RWPE2 (cell line): ENCODE results near the gene DNHD1.

Experiments used
- ATAC-seq: fragments of 200-7000 bp; cut with Tn5 transposase; 3 replicates; pipeline ENCODE4 v1.9.1; 2021; ENCODE audit warnings: low read depth
- DNase-seq: peaks from one replicate; pipeline ENCODE4 v3.0.0-alpha.2; 2020; ENCODE audit warnings: low spot score
- H3K27ac ChIP-seq: fragments of 450-650 bp; 2 replicates; pipeline ENCODE4 v1.5.1; 2017; ENCODE audit warnings: mild to moderate bottlenecking; ENCODE audit not compliant: poor library complexity, severe bottlenecking
- H3K27me3 ChIP-seq: fragments of 250-450 bp; sonication (Bioruptor Pico); 2 replicates; pipeline ENCODE4 v1.5.1; 2021; ENCODE audit warnings: mild to moderate bottlenecking, moderate library complexity; ENCODE audit not compliant: insufficient read depth, poor library complexity, severe bottlenecking
- H3K36me3 ChIP-seq: fragments of 250-450 bp; sonication (Bioruptor Pico); 2 replicates; pipeline ENCODE4 v1.5.1; 2020; ENCODE audit warnings: low read depth, mild to moderate bottlenecking, moderate library complexity
- H3K4me1 ChIP-seq: fragments of 250-450 bp; sonication (Bioruptor Pico); 2 replicates; pipeline ENCODE4 v1.5.1; 2021; ENCODE audit warnings: mild to moderate bottlenecking, moderate library complexity; ENCODE audit not compliant: insufficient read depth, poor library complexity, severe bottlenecking
- H3K4me3 ChIP-seq: fragments of 250-450 bp; sonication (Bioruptor Pico); 2 replicates; pipeline ENCODE4 v1.5.1; 2021; ENCODE audit warnings: mild to moderate bottlenecking, moderate library complexity; ENCODE audit not compliant: severe bottlenecking
- H3K9me3 ChIP-seq: fragments of 250-450 bp; sonication (Bioruptor Pico); 2 replicates; pipeline ENCODE4 v1.5.1; 2021; ENCODE audit warnings: mild to moderate bottlenecking, moderate library complexity; ENCODE audit not compliant: severe bottlenecking
- TF ChIP-seq, protein P1 (sequence below): fragments of 450-650 bp; IDR thresholded peaks from one replicate; pipeline ENCODE4 v1.5.1; 2017; ENCODE audit warnings: mild to moderate bottlenecking, moderate library complexity; ENCODE audit not compliant: poor library complexity, severe bottlenecking

DNHD1 gene

DNA sequence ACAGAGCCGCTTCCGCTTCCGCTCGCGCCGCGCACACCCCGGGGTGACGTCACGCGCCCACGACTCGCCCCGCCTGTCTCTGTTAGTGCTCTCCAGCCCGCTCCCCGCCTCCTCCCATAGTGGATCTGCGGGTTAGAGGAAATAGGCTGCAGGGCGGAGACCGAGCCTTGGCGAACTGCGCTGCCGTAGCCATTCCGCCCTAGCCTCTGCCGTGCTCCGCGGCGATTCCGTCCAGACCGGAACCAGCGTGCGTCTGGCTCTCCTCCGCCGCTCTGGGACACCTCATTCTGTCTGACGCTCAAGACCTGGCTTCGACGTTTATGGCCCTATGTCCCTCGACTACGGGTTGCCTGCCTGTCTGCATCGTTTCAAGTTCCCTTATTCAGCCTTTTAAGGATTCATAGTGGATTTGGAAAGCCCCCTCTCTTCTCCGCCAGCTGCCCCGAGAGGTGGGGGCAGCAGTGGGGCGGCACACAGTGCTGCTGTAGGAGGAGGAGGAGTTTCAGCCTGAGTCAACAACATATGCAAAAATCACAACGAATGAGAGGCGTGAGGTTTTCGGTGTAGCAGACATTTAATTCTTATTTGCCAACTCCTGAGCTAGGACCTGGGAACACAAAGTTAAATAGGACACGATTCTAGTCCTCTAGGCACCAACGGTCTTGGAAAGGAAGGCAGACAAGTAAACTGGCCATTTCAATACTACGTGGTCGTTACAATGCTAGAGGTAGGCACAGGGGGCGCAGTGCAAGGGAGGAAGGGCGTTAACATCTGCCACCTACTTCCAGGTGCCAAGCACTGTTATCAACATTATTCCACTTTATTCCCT lies 115.3 kb downstream of the DNHD1 start, which contains the start of gene TAF10:
TSS of gene TAF10 (minus strand) at position 4 of the 829 bp plus-strand sequence. CDS start 27 bp downstream, outside the sequence.
- H3K27ac ChIP-seq: peak within 1 kb of the TSS; percentile 82
- H3K27me3 ChIP-seq: no peaks in the 10 kb centered on the region
- ATAC-seq (peak; percentile 93), DNase-seq (peak; percentile 96)
- H3K4me1 ChIP-seq: peaks cover 3% of the 10 kb centered on the region
- peak within 1 kb of the TSS; percentile 80 for H3K4me3 ChIP-seq
- TF ChIP-seq, protein P1, sequence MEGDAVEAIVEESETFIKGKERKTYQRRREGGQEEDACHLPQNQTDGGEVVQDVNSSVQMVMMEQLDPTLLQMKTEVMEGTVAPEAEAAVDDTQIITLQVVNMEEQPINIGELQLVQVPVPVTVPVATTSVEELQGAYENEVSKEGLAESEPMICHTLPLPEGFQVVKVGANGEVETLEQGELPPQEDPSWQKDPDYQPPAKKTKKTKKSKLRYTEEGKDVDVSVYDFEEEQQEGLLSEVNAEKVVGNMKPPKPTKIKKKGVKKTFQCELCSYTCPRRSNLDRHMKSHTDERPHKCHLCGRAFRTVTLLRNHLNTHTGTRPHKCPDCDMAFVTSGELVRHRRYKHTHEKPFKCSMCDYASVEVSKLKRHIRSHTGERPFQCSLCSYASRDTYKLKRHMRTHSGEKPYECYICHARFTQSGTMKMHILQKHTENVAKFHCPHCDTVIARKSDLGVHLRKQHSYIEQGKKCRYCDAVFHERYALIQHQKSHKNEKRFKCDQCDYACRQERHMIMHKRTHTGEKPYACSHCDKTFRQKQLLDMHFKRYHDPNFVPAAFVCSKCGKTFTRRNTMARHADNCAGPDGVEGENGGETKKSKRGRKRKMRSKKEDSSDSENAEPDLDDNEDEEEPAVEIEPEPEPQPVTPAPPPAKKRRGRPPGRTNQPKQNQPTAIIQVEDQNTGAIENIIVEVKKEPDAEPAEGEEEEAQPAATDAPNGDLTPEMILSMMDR: peak; percentile 43
- H3K9me3 ChIP-seq: no peaks in the 10 kb centered on the region
- H3K36me3 ChIP-seq: peaks cover 41% of the 10 kb centered on the region

DNA sequence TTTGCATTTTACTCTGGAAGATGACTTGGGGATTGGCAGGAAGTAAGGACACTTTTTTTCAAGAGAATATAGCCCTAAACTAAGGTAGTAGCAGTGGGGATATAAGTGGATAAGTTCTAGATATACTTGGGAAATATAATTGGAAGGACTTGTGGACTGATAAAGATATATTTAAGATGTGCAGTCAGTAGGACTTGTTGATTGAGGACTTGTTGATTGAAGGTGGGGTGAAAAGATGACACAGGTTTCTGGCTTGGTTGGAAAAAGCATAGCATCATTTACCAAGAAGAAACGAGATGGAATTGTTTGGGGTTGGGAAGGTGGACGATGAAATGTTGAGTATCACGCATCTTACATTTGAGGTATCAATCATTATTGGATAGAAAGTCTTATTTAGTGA lies 116.4 kb downstream of the DNHD1 start:
- TF ChIP-seq, protein P1: no peak
- Histone ChIP-seq H3K4me1 (no peaks in the 10 kb centered on the region), H3K27me3 (no peaks in the 10 kb centered on the region), H3K27ac (peak overlapping the region; percentile 82), H3K4me3 (no peak overlapping the region), H3K36me3 (peaks cover 31% of the 10 kb centered on the region), H3K9me3 (no peaks in the 10 kb centered on the region)
- DNase-seq (no peak), ATAC-seq (no peak)

DNA sequence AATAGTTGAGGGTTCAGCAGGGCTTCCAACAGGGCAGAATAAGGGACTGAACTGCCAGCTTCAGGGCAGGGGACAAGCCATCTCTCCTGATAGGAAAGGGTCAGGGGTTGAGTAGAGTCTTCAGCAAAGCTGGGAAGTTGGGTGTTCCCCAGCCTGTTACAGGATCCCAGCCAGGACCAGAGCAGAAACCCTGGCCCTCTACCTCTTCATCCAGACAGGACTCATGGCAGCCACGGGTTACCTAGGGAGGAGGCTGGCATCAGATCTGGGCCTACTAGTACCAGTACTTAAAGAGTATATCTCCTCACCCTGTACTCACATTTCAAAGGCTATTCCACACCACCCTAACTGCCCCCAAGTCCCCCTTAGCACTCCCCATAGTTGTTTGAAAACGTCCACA lies 117.4 kb downstream of the DNHD1 start:
- no peaks in the 10 kb centered on the region for H3K9me3 ChIP-seq
- DNase-seq (no peak), ATAC-seq (no peak)
- H3K36me3 ChIP-seq: peaks cover 21% of the 10 kb centered on the region
- H3K27me3 ChIP-seq: no peaks in the 10 kb centered on the region
- peaks cover under 1% of the 10 kb centered on the region for H3K4me1 ChIP-seq
- no peak overlapping the region for H3K4me3 ChIP-seq
- TF ChIP-seq, protein P1: no peak
- no peak overlapping the region for H3K27ac ChIP-seq

- ATAC-seq (no peak), DNase-seq (no peak)
- Histone ChIP-seq H3K9me3 (no peaks in the 10 kb centered on the region), H3K36me3 (peaks cover 15% of the 10 kb centered on the region), H3K4me3 (no peak overlapping the region), H3K4me1 (peaks cover 4% of the 10 kb centered on the region), H3K27me3 (no peaks in the 10 kb centered on the region), H3K27ac (no peak overlapping the region)
- TF ChIP-seq, protein P1: no peak
Observed at GRCh38 chr11:6615046-6615445, 118.0 kb downstream of the DNHD1 start.

- no peaks in the 10 kb centered on the region for H3K27me3 ChIP-seq
- DNase-seq: peak; percentile 18
- peaks cover 4% of the 10 kb centered on the region for H3K4me1 ChIP-seq
- ATAC-seq: no peak
- H3K9me3 ChIP-seq: no peaks in the 10 kb centered on the region
- TF ChIP-seq, protein P1: no peak
- H3K36me3 ChIP-seq: peaks cover 5% of the 10 kb centered on the region
- no peak overlapping the region for H3K27ac ChIP-seq
- no peak overlapping the region for H3K4me3 ChIP-seq
Observed at GRCh38 chr11:6615882-6616585, 119.0 kb downstream of the DNHD1 start.
